H1 (cell line): Measurements from ENCODE around the gene PLCB3. TPM values are rescaled to one million over a fixed set of nuclear protein-coding genes. Genes with fewer than 3 reads are reported as not detected.

Experiments used
- CTCF ChIA-PET: fragments of 300-600 bp; sonication (Branson Sonifier 250); formaldehyde crosslinking; loops from one replicate; lab custom pipeline; 2021; ENCODE audit not compliant: partially characterized antibody; lab: Charles Lee
- POLR2A ChIA-PET: fragments of 300-600 bp; sonication (Branson Sonifier 250); formaldehyde crosslinking; loops from one replicate; lab custom pipeline; 2021; ENCODE audit warnings: inconsistent platforms; ENCODE audit not compliant: partially characterized antibody; lab: Charles Lee
- DNase-seq, 2 experiments: peaks; one replicate each; pipeline versions ENCODE4 v3.0.0 to v3.0.0-alpha.2; 2010 to 2022; ENCODE audit warnings: low spot score in 2 of 2, low read depth in 1 of 2, mixed read lengths in 1 of 2
- FAIRE-seq: peaks from 2 replicates; lab custom pipeline; 2011; peaks lifted over from hg19 to GRCh38; lab: Jason Lieb, UNC
- H2AFZ ChIP-seq: 2 replicates; pipeline ENCODE4 v1.8.1; 2012; ENCODE audit warnings: low read length, inconsistent platforms
- H2AK5ac ChIP-seq: 2 replicates; pipeline ENCODE4 v1.6.1; 2013; ENCODE audit warnings: low read depth, low read length
- H2BK120ac ChIP-seq: replicated peaks from 2 replicates; pipeline ENCODE3; 2013; ENCODE audit warnings: low read depth, low read length, inconsistent platforms
- H2BK12ac ChIP-seq: 2 replicates; pipeline ENCODE4 v1.6.1; 2013; ENCODE audit warnings: low read depth, low read length
- H2BK15ac ChIP-seq: 2 replicates; pipeline ENCODE4 v1.6.1; 2013; ENCODE audit warnings: low read length
- H2BK20ac ChIP-seq: 2 replicates; pipeline ENCODE4 v1.6.1; 2013; ENCODE audit warnings: low read length
- H2BK5ac ChIP-seq: 2 replicates; pipeline ENCODE4 v1.6.1; 2013; ENCODE audit warnings: low read depth, low read length
- H3K14ac ChIP-seq: 2 replicates; pipeline ENCODE4 v1.6.1; 2013; ENCODE audit warnings: inconsistent platforms; ENCODE audit not compliant: insufficient read length
- H3K18ac ChIP-seq: 2 replicates; pipeline ENCODE4 v1.6.1; 2013; ENCODE audit warnings: low read length; ENCODE audit errors: extremely low read depth
- H3K23ac ChIP-seq: 2 replicates; pipeline ENCODE4 v1.6.1; 2013; ENCODE audit warnings: inconsistent platforms; ENCODE audit not compliant: insufficient read length
- H3K23me2 ChIP-seq: 2 replicates; pipeline ENCODE4 v1.6.1; 2013; ENCODE audit warnings: low read depth, low read length
- H3K27ac ChIP-seq: 2 replicates; pipeline ENCODE4 v1.6.1; 2011; ENCODE audit warnings: low read depth, low read length, inconsistent platforms
- H3K27me3 ChIP-seq, 4 experiments: replicated peaks in 1 of 4; 1 replicate in 1 of 4; 2 replicates in 3 of 4; pipeline versions ENCODE4 v1.6.1 to v1.8.1; 2011 to 2013; ENCODE audit warnings: low read length in 3 of 4, mild to moderate bottlenecking in 3 of 4, inconsistent platforms in 2 of 4, mixed read lengths in 2 of 4, moderate library complexity in 1 of 4; ENCODE audit not compliant: control insufficient read depth in 3 of 4, insufficient read depth in 3 of 4; ENCODE audit errors: extremely low read depth in 1 of 4
- H3K36me3 ChIP-seq, 4 experiments: 2 replicates each; pipeline versions ENCODE4 v1.6.1 to v1.8.1; 2011 to 2013; ENCODE audit warnings: mild to moderate bottlenecking in 4 of 4, low read length in 3 of 4, moderate library complexity in 2 of 4, control low read depth in 1 of 4, inconsistent platforms in 1 of 4; ENCODE audit not compliant: insufficient read depth in 4 of 4, control insufficient read depth in 2 of 4
- H3K4ac ChIP-seq: replicated peaks from 2 replicates; pipeline ENCODE3; 2013; ENCODE audit warnings: low read length, low read depth, mixed read lengths, inconsistent platforms; ENCODE audit not compliant: insufficient read length
- H3K4me1 ChIP-seq, 4 experiments: replicated peaks in 1 of 4; 1 replicate in 1 of 4; 2 replicates in 3 of 4; pipeline versions ENCODE4 v1.6.1 to v1.8.1; 2011 to 2013; ENCODE audit warnings: low read length in 3 of 4, inconsistent platforms in 2 of 4, mixed read lengths in 1 of 4; ENCODE audit not compliant: insufficient read depth in 4 of 4, control insufficient read depth in 3 of 4
- H3K4me2 ChIP-seq, 2 experiments: 2 replicates each; pipeline versions ENCODE4 v1.6.1 to v1.8.1; 2011 to 2013; ENCODE audit warnings: low read depth in 2 of 2, low read length in 2 of 2, control low read depth in 1 of 2, inconsistent platforms in 1 of 2, mild to moderate bottlenecking in 1 of 2; ENCODE audit not compliant: insufficient read depth in 1 of 2
- H3K4me3 ChIP-seq, 4 experiments: fragments of 200-600, 300-600 bp in 1 of 4; sonication (generic), shearing (Covaris generic), sonication (Bioruptor Twin) in 1 of 4; 2 replicates each; pipeline versions ENCODE4 v1.5.1 to v1.8.1; 2011 to 2016; ENCODE audit warnings: low read length in 4 of 4, low read depth in 3 of 4, control low read depth in 2 of 4, inconsistent platforms in 2 of 4, mild to moderate bottlenecking in 2 of 4, mixed read lengths in 1 of 4, moderate library complexity in 1 of 4; ENCODE audit not compliant: insufficient read depth in 2 of 4; ENCODE audit errors: extremely low read depth in 1 of 4
- H3K56ac ChIP-seq: replicated peaks from 2 replicates; pipeline ENCODE3; 2013; ENCODE audit warnings: low read depth, mild to moderate bottlenecking, mixed read lengths, low read length, inconsistent platforms; ENCODE audit not compliant: insufficient read length
- H3K79me1 ChIP-seq: 2 replicates; pipeline ENCODE4 v1.6.1; 2013; ENCODE audit warnings: low read depth, low read length, control low read depth
- H3K79me2 ChIP-seq, 2 experiments: 2 replicates each; pipeline versions ENCODE4 v1.6.1 to v1.8.1; 2012 to 2013; ENCODE audit warnings: low read length in 2 of 2, mild to moderate bottlenecking in 2 of 2, inconsistent platforms in 1 of 2; ENCODE audit not compliant: insufficient read depth in 2 of 2, control insufficient read depth in 1 of 2
- H3K9ac ChIP-seq, 4 experiments: replicated peaks in 1 of 4; 1 replicate in 1 of 4; 2 replicates in 3 of 4; pipeline versions ENCODE4 v1.6.1 to v1.8.1; 2011 to 2013; ENCODE audit warnings: low read depth in 3 of 4, low read length in 3 of 4, control low read depth in 2 of 4, mild to moderate bottlenecking in 2 of 4, moderate library complexity in 2 of 4, inconsistent platforms in 1 of 4; ENCODE audit errors: extremely low read depth in 1 of 4
- H3K9me3 ChIP-seq, 2 experiments: 2 replicates each; pipeline versions ENCODE4 v1.6.1 to v1.8.1; 2012 to 2013; ENCODE audit warnings: mild to moderate bottlenecking in 2 of 2, moderate library complexity in 2 of 2, control low read depth in 1 of 2, inconsistent platforms in 1 of 2, low read depth in 1 of 2, low read length in 1 of 2, mixed read lengths in 1 of 2; ENCODE audit not compliant: insufficient read depth in 2 of 2
- H4K20me1 ChIP-seq, 2 experiments: replicated peaks in 1 of 2; 2 replicates each; pipeline versions ENCODE3 to v1.8.1; 2011 to 2013; ENCODE audit warnings: inconsistent platforms in 2 of 2, low read length in 2 of 2, mild to moderate bottlenecking in 1 of 2; ENCODE audit not compliant: insufficient read depth in 2 of 2, control insufficient read depth in 1 of 2
- H4K5ac ChIP-seq: 2 replicates; pipeline ENCODE4 v1.6.1; 2013; ENCODE audit warnings: low read length, low read depth, mixed read lengths, inconsistent platforms; ENCODE audit not compliant: insufficient read length
- H4K8ac ChIP-seq: 2 replicates; pipeline ENCODE4 v1.8.0; 2013; ENCODE audit warnings: mild to moderate bottlenecking, moderate library complexity, low read length, inconsistent platforms; ENCODE audit not compliant: insufficient read depth; ENCODE audit errors: extremely low read depth
- H4K91ac ChIP-seq: replicated peaks from 2 replicates; pipeline ENCODE3; 2013; ENCODE audit warnings: low read length, mixed read lengths, inconsistent platforms; ENCODE audit not compliant: insufficient read length
- WGBS, 2 experiments: shearing (Covaris generic) in 1 of 2; methylation state at CpG; one replicate each; pipeline versions ENCODE4 v1.1.6 to v1.1.7; 2013 to 2015; ENCODE audit warnings: low lambda C conversion rate in 2 of 2, mixed read lengths in 2 of 2, inconsistent platforms in 1 of 2, low coverage in 1 of 2, missing lambda C conversion rate in 1 of 2; ENCODE audit not compliant: insufficient replicate concordance in 2 of 2, insufficient coverage in 1 of 2, insufficient read length in 1 of 2; ENCODE audit errors: extremely low coverage in 1 of 2, missing lambda C conversion rate in 1 of 2; 5-methylcytosine and 5-hydroxymethylcytosine counted together
- polyA plus RNA-seq, 7 experiments: library from polyadenylated mRNA; depleted of rRNA in 3 of 7; stranded (reverse) in 5 of 7; unstranded in 2 of 7; fragments of >200 nt in 5 of 7; fragments of 200-250 nt in 2 of 7; gene quantifications; 1 replicate in 5 of 7; 2 replicates in 1 of 7; 4 replicates in 1 of 7; pipeline versions ENCODE4 v1.2.1 to v1.2.3, GENCODE V29; 2011 to 2013; ENCODE audit warnings: missing spikeins in 2 of 7, mixed read lengths in 2 of 7
- total RNA-seq: library from RNA; stranded (reverse); fragmentation: NEBNext Ultra II Directional; extraction: Animal tissue kit (Norgen Biotek cat#: 25700); gene quantifications from 2 replicates; pipeline ENCODE4 v1.2.1, GENCODE V29; 2021

Gene PLCB3
- total and polyA plus RNA-seq, 2 of the 8 experiments (the other 6 are each of a cell fraction or from before 2014, with no cell fraction given): 47.2 to 104 TPM

- Histone ChIP-seq H3K4me3 (no peak overlapping the region), H2AFZ (no peak overlapping the region), H2AK5ac (no peak overlapping the region), H2BK15ac (no peak overlapping the region), H3K56ac (no peak overlapping the region), H3K36me3 (peaks cover 0 to 5% (median 1%) of the 10 kb centered on the region in 4 experiments; a peak in 1 of 8 replicates), H2BK20ac (no peak overlapping the region), H4K5ac (no peak overlapping the region), H3K79me2 (peaks cover 0 to 5% of the 10 kb centered on the region in 2 experiments; a peak in 1 of 4 replicates), H3K4me2 (no peak overlapping the region), H2BK120ac (no peak overlapping the region), H3K9ac (no peak overlapping the region), H3K27ac (no peak overlapping the region), H3K4me1 (peaks cover 0 to 17% (median 7%) of the 10 kb centered on the region in 4 experiments; a peak in 6 of 7 replicates), H3K23ac (no peak overlapping the region), H4K20me1 (peaks cover 0 to 8% of the 10 kb centered on the region in 2 experiments), H2BK5ac (no peak overlapping the region), H3K27me3 (peaks cover 0 to 3% (median 0%) of the 10 kb centered on the region in 4 experiments; a peak in 3 of 7 replicates), H2BK12ac (no peak overlapping the region), H3K4ac (no peak overlapping the region), H4K8ac (no peak overlapping the region), H3K9me3 (no peaks in the 10 kb centered on the region), H3K14ac (no peak overlapping the region), H4K91ac (no peak overlapping the region), H3K18ac (no peak overlapping the region), H3K23me2 (peaks cover 18% of the 10 kb centered on the region), H3K79me1 (no peaks in the 10 kb centered on the region)
- POLR2A ChIA-PET: interaction anchor here (1.0 to 11.9 kb wide), 9 partner anchors 9 to 79 kb away, joined by 3 to 190 read pairs (median 4); partner anchors contain the start of genes FKBP2, NUDT22, PLCB3 and PPP1R14B
- FAIRE-seq: no peak
- DNase-seq: no peak
- CTCF ChIA-PET: interaction anchor here (0.6 to 8.6 kb wide), 9 partner anchors 9 to 1495 kb away, joined by 3 to 51 read pairs (median 6); partner anchors contain the start of genes FERMT3, PLCB3 and PPP1R14B
- WGBS, 2 experiments: 97% methylated on average over 9 of the region's 9 CpGs; no CpG with 5 or more reads in 1 of the 2 experiments
These were observed 13.3 kb upstream of the PLCB3 start for GRCh38 chr11:64238076-64238475.
